Neural progenitor cell (in vitro differentiated cells): ENCODE measurements around the gene NSMF. TPM values are rescaled to one million over a fixed set of nuclear protein-coding genes. Genes with fewer than 3 reads are reported as not detected.

Experiments used
- DNase-seq: peaks from one replicate; pipeline ENCODE4 v3.0.0-alpha.2; 2016; ENCODE audit warnings: low spot score
- H2AFZ ChIP-seq: fragments of 200-600 bp; sonication (generic); replicated peaks from 2 replicates; pipeline ENCODE4 v1.6.1; 2016; ENCODE audit warnings: antibody characterized with exemption
- H3F3A ChIP-seq: fragments of 200-600 bp; sonication (generic); 2 replicates; pipeline ENCODE4 v1.6.1; 2016; ENCODE audit warnings: antibody characterized with exemption, low read depth
- H3K27ac ChIP-seq: fragments of 200-600 bp; sonication (generic); 2 replicates; pipeline ENCODE4 v1.5.1; 2016; ENCODE audit warnings: mild to moderate bottlenecking
- H3K27me3 ChIP-seq: fragments of 200-600 bp; sonication (generic); 2 replicates; pipeline ENCODE4 v1.6.1; 2016; ENCODE audit warnings: mild to moderate bottlenecking, moderate library complexity
- H3K36me3 ChIP-seq: fragments of 200-600 bp; sonication (generic); 2 replicates; pipeline ENCODE4 v1.5.1; 2016
- H3K4me1 ChIP-seq: fragments of 200-600 bp; sonication (generic); 2 replicates; pipeline ENCODE4 v1.6.1; 2016; ENCODE audit warnings: mixed run types
- H3K4me2 ChIP-seq: fragments of 200-600 bp; sonication (generic); 2 replicates; pipeline ENCODE4 v1.6.1; 2016
- H3K4me3 ChIP-seq: fragments of 200-600 bp; sonication (generic); 2 replicates; pipeline ENCODE4 v1.5.1; 2016
- H3K79me2 ChIP-seq: fragments of 200-600 bp; sonication (generic); 2 replicates; pipeline ENCODE4 v1.6.1; 2016; ENCODE audit warnings: low read depth
- H3K9ac ChIP-seq: fragments of 200-600 bp; sonication (generic); 2 replicates; pipeline ENCODE4 v1.6.1; 2016
- H3K9me3 ChIP-seq: fragments of 200-600 bp; sonication (generic); 2 replicates; pipeline ENCODE4 v1.5.1; 2016; ENCODE audit warnings: low read depth
- H4K20me1 ChIP-seq: fragments of 200-600 bp; sonication (generic); 2 replicates; pipeline ENCODE4 v1.6.1; 2016; ENCODE audit warnings: low read depth
- H3K27ac Mint-ChIP-seq: 3 replicates; pipeline ENCODE4 v1.8.0; 2021; ENCODE audit warnings: mixed read lengths
- H3K27me3 Mint-ChIP-seq: 2 replicates; pipeline ENCODE4 v1.8.0; 2022; ENCODE audit warnings: low read depth, mild to moderate bottlenecking, inconsistent platforms, moderate library complexity, mixed read lengths; ENCODE audit not compliant: insufficient read depth
- H3K36me3 Mint-ChIP-seq: 3 replicates; pipeline ENCODE4 v1.8.0; 2021; ENCODE audit warnings: mixed read lengths
- H3K4me1 Mint-ChIP-seq: 3 replicates; pipeline ENCODE4 v1.8.0; 2021; ENCODE audit warnings: mixed read lengths
- H3K4me3 Mint-ChIP-seq: 3 replicates; pipeline ENCODE4 v1.8.0; 2021; ENCODE audit warnings: mild to moderate bottlenecking, moderate library complexity, mixed read lengths
- H3K9me3 Mint-ChIP-seq: 3 replicates; pipeline ENCODE4 v1.8.0; 2020; ENCODE audit warnings: mixed read lengths
- EZH2 ChIP-seq: fragments of 200-600 bp; sonication (generic); IDR thresholded peaks from 2 replicates; pipeline ENCODE4 v1.6.1; 2017; ENCODE audit warnings: antibody characterized with exemption, mild to moderate bottlenecking, moderate library complexity
- EZH2phosphoT487 ChIP-seq: fragments of 200-600 bp; sonication (generic); IDR thresholded peaks from 2 replicates; pipeline ENCODE4 v1.6.1; 2017; ENCODE audit warnings: antibody characterized with exemption
- total RNA-seq: library from RNA; depleted of rRNA; stranded (reverse); fragments of >200 nt; gene quantifications from 2 replicates; pipeline ENCODE4 v1.2.3, GENCODE V29; 2015; ENCODE audit warnings: low replicate concordance
- TF ChIP-seq, protein P1 (sequence below): fragments of 200-600 bp; sonication (generic); IDR thresholded peaks from 2 replicates; pipeline ENCODE4 v1.5.1; 2017; ENCODE audit warnings: antibody characterized with exemption, mild to moderate bottlenecking

The NSMF gene
- total RNA-seq, 1 donor from 2014 or later = 17.1 TPM

DNA sequence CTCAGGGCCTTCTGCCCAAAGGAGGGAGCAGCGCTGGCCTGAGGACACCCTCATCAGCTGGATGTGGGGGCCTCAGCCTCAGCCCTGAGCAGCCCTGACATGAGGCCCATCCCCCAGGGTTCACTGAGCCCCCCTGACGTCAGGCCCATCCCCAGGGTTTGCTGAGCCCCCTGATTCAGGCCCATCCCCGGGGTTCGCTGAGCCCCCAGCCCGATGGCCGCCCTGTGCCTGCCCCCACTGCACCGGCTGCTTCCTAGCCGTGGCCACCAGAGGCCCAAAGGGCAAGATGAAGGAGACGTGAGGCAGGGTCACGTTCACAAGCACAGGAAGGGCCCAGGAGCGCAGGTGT is 19.5 kb upstream of the NSMF start:
- peaks cover 1% of the 10 kb centered on the region for H3K27me3 Mint-ChIP-seq
- no peak overlapping the region for H3K4me3 ChIP-seq
- DNase-seq = no peak
- peaks cover 10% of the 10 kb centered on the region for H3K4me1 Mint-ChIP-seq
- no peak overlapping the region for H3K27ac Mint-ChIP-seq
- H3K4me3 Mint-ChIP-seq = no peak overlapping the region
- H3K79me2 ChIP-seq = no peaks in the 10 kb centered on the region
- H3K36me3 ChIP-seq = no peaks in the 10 kb centered on the region
- no peak overlapping the region for H2AFZ ChIP-seq
- H3K27ac ChIP-seq = no peak overlapping the region
- no peaks in the 10 kb centered on the region for H3K9me3 ChIP-seq
- no peaks in the 10 kb centered on the region for H3K4me1 ChIP-seq
- no peaks in the 10 kb centered on the region for H3K36me3 Mint-ChIP-seq
- TF ChIP-seq EZH2phosphoT487 (no peak), EZH2 (no peak)
- TF ChIP-seq, protein P1, sequence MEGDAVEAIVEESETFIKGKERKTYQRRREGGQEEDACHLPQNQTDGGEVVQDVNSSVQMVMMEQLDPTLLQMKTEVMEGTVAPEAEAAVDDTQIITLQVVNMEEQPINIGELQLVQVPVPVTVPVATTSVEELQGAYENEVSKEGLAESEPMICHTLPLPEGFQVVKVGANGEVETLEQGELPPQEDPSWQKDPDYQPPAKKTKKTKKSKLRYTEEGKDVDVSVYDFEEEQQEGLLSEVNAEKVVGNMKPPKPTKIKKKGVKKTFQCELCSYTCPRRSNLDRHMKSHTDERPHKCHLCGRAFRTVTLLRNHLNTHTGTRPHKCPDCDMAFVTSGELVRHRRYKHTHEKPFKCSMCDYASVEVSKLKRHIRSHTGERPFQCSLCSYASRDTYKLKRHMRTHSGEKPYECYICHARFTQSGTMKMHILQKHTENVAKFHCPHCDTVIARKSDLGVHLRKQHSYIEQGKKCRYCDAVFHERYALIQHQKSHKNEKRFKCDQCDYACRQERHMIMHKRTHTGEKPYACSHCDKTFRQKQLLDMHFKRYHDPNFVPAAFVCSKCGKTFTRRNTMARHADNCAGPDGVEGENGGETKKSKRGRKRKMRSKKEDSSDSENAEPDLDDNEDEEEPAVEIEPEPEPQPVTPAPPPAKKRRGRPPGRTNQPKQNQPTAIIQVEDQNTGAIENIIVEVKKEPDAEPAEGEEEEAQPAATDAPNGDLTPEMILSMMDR = no peak
- peaks cover 19% of the 10 kb centered on the region for H3K9me3 Mint-ChIP-seq
- no peaks in the 10 kb centered on the region for H3K27me3 ChIP-seq
- no peak overlapping the region for H3K4me2 ChIP-seq
- no peak overlapping the region for H3K9ac ChIP-seq
- H3F3A ChIP-seq = no peaks in the 10 kb centered on the region
- no peaks in the 10 kb centered on the region for H4K20me1 ChIP-seq

DNA sequence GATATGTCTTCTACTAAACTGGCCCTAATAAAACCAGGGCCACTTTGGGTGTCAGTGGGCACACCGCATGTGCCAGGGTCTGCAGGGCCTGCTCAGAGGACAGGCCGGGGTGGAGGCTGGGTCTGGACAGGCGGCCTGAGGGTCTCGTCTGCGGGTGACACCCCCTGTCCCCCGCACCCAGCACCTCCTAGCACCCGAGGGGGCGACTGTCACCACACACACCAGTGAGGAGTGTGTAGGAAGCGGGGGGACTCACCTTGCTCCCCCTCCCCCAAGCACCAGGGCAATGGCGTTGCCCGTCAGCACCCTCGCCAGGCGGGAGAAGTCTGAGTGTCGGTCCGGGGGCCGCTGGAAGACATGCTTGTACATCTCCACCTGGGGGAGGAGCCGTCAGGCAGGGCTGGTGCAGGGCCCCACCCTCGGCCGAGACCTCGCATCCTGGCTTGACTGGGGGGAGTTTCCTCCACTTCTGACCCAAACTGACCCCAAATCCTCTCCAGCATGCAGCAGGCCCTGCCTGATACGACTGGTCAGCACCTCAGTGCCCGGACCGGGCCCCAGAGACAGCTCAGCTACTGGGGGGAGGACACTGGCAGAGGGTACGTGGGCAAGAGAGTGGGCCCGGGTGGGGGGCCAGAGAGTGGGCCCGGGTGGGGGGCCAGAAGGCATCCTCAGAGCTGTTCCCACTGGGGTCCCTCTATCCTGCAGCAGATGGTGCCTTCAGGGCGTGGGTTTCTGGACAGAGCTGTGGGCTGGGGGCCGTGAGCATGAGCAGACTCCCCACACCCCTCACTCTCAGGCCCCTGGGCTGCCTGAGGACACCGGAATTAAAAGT is 18.9 kb upstream of the NSMF start:
- Histone ChIP-seq H3K36me3 (no peaks in the 10 kb centered on the region), H3K9ac (no peak overlapping the region), H3K9me3 (no peaks in the 10 kb centered on the region), H3K4me2 (no peak overlapping the region), H4K20me1 (no peaks in the 10 kb centered on the region), H3K27me3 (no peaks in the 10 kb centered on the region), H3K27ac (no peak overlapping the region), H2AFZ (no peak overlapping the region), H3F3A (no peaks in the 10 kb centered on the region), H3K4me1 (no peaks in the 10 kb centered on the region), H3K4me3 (no peak overlapping the region), H3K79me2 (no peaks in the 10 kb centered on the region)
- H3K4me1 Mint-ChIP-seq = peaks cover 10% of the 10 kb centered on the region
- peaks cover 3% of the 10 kb centered on the region for H3K27me3 Mint-ChIP-seq
- no peak overlapping the region for H3K4me3 Mint-ChIP-seq
- no peak for DNase-seq
- peaks cover 5% of the 10 kb centered on the region for H3K36me3 Mint-ChIP-seq
- TF ChIP-seq EZH2 (no peak), EZH2phosphoT487 (no peak)
- TF ChIP-seq, protein P1 = no peak
- H3K9me3 Mint-ChIP-seq = peaks cover 23% of the 10 kb centered on the region
- no peak overlapping the region for H3K27ac Mint-ChIP-seq

DNA sequence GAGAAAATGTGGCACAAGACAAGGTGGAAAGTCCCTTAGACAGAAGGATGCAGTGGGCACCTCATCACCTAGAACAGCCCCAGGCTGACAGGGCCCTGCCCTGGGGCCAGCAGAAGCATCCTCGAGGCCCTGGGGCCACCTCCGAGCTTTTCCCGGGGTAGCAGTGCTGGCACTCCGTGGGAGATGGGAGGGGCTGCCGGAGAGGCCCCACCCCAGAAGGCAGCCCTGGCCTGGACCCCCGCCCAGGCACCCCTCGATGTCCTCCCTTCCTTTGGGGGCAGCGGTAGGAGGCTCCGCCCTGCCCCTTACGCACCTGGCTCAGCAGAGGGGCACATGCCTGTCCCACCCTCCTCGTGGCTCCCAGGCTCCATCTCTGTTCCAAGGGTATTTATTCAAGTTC is 17.7 kb upstream of the NSMF start:
- H3K27me3 Mint-ChIP-seq = peaks cover 3% of the 10 kb centered on the region
- TF ChIP-seq EZH2 (no peak), EZH2phosphoT487 (no peak)
- TF ChIP-seq, protein P1 = no peak
- Histone ChIP-seq H3K27ac (no peak overlapping the region), H3K79me2 (no peaks in the 10 kb centered on the region), H3K36me3 (no peaks in the 10 kb centered on the region), H3K4me3 (no peak overlapping the region), H3F3A (no peaks in the 10 kb centered on the region), H2AFZ (no peak overlapping the region), H3K27me3 (no peaks in the 10 kb centered on the region), H4K20me1 (no peaks in the 10 kb centered on the region), H3K4me1 (no peaks in the 10 kb centered on the region), H3K9ac (no peak overlapping the region), H3K9me3 (no peaks in the 10 kb centered on the region), H3K4me2 (no peak overlapping the region)
- no peak for DNase-seq
- no peak overlapping the region for H3K27ac Mint-ChIP-seq
- peaks cover 5% of the 10 kb centered on the region for H3K36me3 Mint-ChIP-seq
- H3K4me1 Mint-ChIP-seq = peaks cover 5% of the 10 kb centered on the region
- peaks cover 26% of the 10 kb centered on the region for H3K9me3 Mint-ChIP-seq
- H3K4me3 Mint-ChIP-seq = no peak overlapping the region
